Measurements from ENCODE around the gene ASPDH.

ASPDH gene

DNA sequence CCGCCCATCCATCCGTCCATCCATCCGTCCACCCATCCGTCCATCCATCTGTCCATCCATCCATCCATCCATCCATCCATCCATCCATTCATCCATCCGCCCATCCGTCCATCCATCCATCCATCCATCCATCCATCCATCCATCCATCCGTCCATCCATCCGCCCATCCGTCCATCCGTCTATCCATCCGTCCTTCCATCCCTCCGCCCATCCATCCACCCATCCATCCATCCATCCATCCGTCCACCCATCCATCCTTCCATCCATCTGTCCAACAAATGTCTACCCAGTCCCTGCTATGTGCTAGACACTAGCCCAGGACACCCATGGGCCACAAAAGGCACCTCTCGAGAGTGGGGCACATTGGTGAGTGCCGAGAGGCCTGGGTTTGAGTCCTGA, 38.8 kb upstream of the ASPDH start:
- H3K27me3 ChIP-seq (ENCODE audit: low read depth, low read length) = peaks cover 18% of the 10 kb centered on the region
- no peak for TF ChIP-seq EZH2phosphoT487 (IDR thresholded peaks at IDR 0.05; ENCODE audit: low read depth)
- TF ChIP-seq, protein P1, sequence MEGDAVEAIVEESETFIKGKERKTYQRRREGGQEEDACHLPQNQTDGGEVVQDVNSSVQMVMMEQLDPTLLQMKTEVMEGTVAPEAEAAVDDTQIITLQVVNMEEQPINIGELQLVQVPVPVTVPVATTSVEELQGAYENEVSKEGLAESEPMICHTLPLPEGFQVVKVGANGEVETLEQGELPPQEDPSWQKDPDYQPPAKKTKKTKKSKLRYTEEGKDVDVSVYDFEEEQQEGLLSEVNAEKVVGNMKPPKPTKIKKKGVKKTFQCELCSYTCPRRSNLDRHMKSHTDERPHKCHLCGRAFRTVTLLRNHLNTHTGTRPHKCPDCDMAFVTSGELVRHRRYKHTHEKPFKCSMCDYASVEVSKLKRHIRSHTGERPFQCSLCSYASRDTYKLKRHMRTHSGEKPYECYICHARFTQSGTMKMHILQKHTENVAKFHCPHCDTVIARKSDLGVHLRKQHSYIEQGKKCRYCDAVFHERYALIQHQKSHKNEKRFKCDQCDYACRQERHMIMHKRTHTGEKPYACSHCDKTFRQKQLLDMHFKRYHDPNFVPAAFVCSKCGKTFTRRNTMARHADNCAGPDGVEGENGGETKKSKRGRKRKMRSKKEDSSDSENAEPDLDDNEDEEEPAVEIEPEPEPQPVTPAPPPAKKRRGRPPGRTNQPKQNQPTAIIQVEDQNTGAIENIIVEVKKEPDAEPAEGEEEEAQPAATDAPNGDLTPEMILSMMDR (IDR thresholded peaks at IDR 0.05; ENCODE audit: low read depth, low read length) = no peak
- peaks cover 9% of the 10 kb centered on the region for H3K4me1 ChIP-seq (ENCODE audit: low read length)
- H2AFZ ChIP-seq (ENCODE audit: low read depth, low read length) = no peak overlapping the region
- no peak overlapping the region for H3K4me2 ChIP-seq (ENCODE audit: low read length)
- no peaks in the 10 kb centered on the region for H3K79me2 ChIP-seq (ENCODE audit: low read length)
- no peak overlapping the region for H3K27ac ChIP-seq (ENCODE audit: low read length)
- no peaks in the 10 kb centered on the region for H3K36me3 ChIP-seq (replicated peaks; ENCODE audit: low read depth, low read length)
- no peaks in the 10 kb centered on the region for H3K9me3 ChIP-seq (ENCODE audit: insufficient read depth, low read length)
- no peak overlapping the region for H3K4me3 ChIP-seq (ENCODE audit: low read length)
- no peak overlapping the region for H3K9ac ChIP-seq (ENCODE audit: low read length)
- H4K20me1 ChIP-seq (ENCODE audit: insufficient read depth, low read length) = no peaks in the 10 kb centered on the region

DNA sequence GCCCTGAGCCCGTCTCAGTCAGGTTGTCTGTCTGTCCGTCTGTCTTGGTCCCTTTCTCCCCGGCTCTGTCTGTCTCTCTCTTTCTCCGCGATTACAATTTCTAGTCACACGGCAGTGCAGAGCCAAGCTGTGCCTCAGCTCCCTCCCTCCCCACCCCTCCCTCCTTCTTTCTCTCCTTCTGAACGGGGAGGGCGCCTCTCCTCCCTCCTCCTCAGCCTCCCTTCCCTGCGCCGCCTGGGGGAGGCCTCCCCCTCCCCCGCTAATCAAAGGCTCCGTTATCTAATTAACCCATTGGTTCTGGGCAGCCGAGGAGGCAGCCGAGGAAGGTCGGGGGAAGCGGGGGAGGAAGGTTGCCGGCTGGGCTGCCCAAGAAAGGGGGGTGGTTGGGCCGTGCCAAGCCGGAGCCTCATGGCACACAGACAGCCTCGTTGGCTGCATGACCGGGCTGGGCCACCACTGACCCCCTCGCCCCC, 38.0 kb upstream of the ASPDH start:
- Histone ChIP-seq H2AFZ (ENCODE audit: low read depth, low read length) (no peak overlapping the region), H3K9ac (ENCODE audit: low read length) (no peak overlapping the region), H4K20me1 (ENCODE audit: insufficient read depth, low read length) (no peaks in the 10 kb centered on the region), H3K79me2 (ENCODE audit: low read length) (no peaks in the 10 kb centered on the region), H3K4me3 (ENCODE audit: low read length) (no peak overlapping the region), H3K4me1 (ENCODE audit: low read length) (peaks cover 4% of the 10 kb centered on the region), H3K27me3 (ENCODE audit: low read depth, low read length) (peaks cover 18% of the 10 kb centered on the region), H3K9me3 (ENCODE audit: insufficient read depth, low read length) (no peaks in the 10 kb centered on the region), H3K4me2 (ENCODE audit: low read length) (no peak overlapping the region), H3K36me3 (replicated peaks; ENCODE audit: low read depth, low read length) (no peaks in the 10 kb centered on the region), H3K27ac (ENCODE audit: low read length) (no peak overlapping the region)
- no peak for TF ChIP-seq EZH2phosphoT487 (IDR thresholded peaks at IDR 0.05; ENCODE audit: low read depth)
- TF ChIP-seq, protein P1 (IDR thresholded peaks at IDR 0.05; ENCODE audit: low read depth, low read length) = no peak

DNA sequence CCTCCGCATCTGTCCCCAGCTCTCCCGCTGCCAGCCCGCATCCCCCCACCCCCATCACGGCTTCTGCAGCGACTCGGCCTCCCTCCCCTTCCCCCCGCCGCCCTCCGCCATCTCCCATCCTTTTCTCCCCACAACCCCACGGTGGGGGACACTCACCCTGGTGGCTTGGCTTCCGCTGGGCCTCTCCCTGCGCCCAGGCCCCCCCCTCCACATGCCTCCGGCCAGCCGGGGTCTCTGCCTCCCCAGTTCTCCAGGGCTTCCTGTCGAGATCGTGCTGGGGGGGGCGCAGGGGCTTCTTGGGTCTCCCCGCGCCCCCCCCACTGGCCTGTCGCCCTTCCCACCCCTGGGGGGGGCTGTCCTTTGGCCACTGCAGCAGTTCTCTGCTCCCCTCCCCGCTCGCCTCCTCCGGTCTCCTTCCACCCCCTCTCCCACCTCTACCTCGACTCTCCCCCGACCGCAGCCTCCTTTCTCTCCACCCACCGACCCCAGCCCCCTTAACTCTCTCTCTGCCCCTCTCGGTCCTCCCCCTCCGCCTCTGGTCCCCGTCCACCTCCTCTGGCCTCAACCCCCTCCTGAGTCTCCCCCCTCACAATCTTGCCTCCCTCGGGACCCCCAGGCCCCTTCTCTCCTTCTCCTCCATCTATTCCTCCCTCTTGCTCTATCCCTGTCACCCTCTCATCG, 37.5 kb upstream of the ASPDH start:
- TF ChIP-seq EZH2phosphoT487 (IDR thresholded peaks at IDR 0.05; ENCODE audit: low read depth) = no peak
- TF ChIP-seq, protein P1 (IDR thresholded peaks at IDR 0.05; ENCODE audit: low read depth, low read length) = no peak
- H4K20me1 ChIP-seq (ENCODE audit: insufficient read depth, low read length) = no peaks in the 10 kb centered on the region
- no peaks in the 10 kb centered on the region for H3K36me3 ChIP-seq (replicated peaks; ENCODE audit: low read depth, low read length)
- no peak overlapping the region for H3K4me3 ChIP-seq (ENCODE audit: low read length)
- no peaks in the 10 kb centered on the region for H3K9me3 ChIP-seq (ENCODE audit: insufficient read depth, low read length)
- peaks cover 18% of the 10 kb centered on the region for H3K27me3 ChIP-seq (ENCODE audit: low read depth, low read length)
- no peak overlapping the region for H3K27ac ChIP-seq (ENCODE audit: low read length)
- H3K4me2 ChIP-seq (ENCODE audit: low read length) = no peak overlapping the region
- no peak overlapping the region for H2AFZ ChIP-seq (ENCODE audit: low read depth, low read length)
- H3K4me1 ChIP-seq (ENCODE audit: low read length) = peaks cover 4% of the 10 kb centered on the region
- no peaks in the 10 kb centered on the region for H3K79me2 ChIP-seq (ENCODE audit: low read length)
- H3K9ac ChIP-seq (ENCODE audit: low read length) = no peak overlapping the region

DNA sequence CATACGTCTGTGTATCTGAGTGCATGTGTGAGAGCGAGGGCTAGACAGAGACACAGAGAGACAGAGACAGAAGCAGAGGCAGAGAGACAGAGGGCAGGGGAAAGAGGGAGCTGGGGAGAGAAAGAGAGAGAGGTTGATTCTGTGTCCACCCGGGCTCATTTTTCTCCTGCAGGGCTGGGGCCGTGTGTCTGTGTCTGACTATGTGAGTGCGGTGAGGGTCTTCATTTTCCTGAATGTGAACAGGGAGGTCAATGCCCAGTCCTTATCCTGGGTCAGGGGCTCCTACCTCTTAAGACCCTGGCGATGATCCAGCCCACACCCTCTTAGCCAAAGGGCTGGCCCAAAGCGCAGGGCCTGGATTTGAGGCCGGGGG, 36.9 kb upstream of the ASPDH start:
- Histone ChIP-seq H2AFZ (ENCODE audit: low read depth, low read length) (no peak overlapping the region), H3K4me2 (ENCODE audit: low read length) (no peak overlapping the region), H3K9me3 (ENCODE audit: insufficient read depth, low read length) (no peaks in the 10 kb centered on the region), H3K9ac (ENCODE audit: low read length) (no peak overlapping the region), H4K20me1 (ENCODE audit: insufficient read depth, low read length) (no peaks in the 10 kb centered on the region), H3K27me3 (ENCODE audit: low read depth, low read length) (peaks cover 17% of the 10 kb centered on the region), H3K4me3 (ENCODE audit: low read length) (no peak overlapping the region), H3K36me3 (replicated peaks; ENCODE audit: low read depth, low read length) (no peaks in the 10 kb centered on the region), H3K4me1 (ENCODE audit: low read length) (no peaks in the 10 kb centered on the region), H3K27ac (ENCODE audit: low read length) (no peak overlapping the region), H3K79me2 (ENCODE audit: low read length) (no peaks in the 10 kb centered on the region)
- TF ChIP-seq, protein P1 (IDR thresholded peaks at IDR 0.05; ENCODE audit: low read depth, low read length) = no peak
- TF ChIP-seq EZH2phosphoT487 (IDR thresholded peaks at IDR 0.05; ENCODE audit: low read depth) = no peak

All from OCI-LY3 (cell line).